ENCODE measurements around the gene TENT5C. TPM values are rescaled to one million over a fixed set of nuclear protein-coding genes. Genes with fewer than 3 reads are reported as not detected.
A peak's percentile ranks its signal among the peaks of the same experiment; 100 is the strongest.

The TENT5C gene
- total and polyA plus RNA-seq, 3 experiments from 2014 or later, result 3.7 to 12.6 (median 4.1) TPM

DNA sequence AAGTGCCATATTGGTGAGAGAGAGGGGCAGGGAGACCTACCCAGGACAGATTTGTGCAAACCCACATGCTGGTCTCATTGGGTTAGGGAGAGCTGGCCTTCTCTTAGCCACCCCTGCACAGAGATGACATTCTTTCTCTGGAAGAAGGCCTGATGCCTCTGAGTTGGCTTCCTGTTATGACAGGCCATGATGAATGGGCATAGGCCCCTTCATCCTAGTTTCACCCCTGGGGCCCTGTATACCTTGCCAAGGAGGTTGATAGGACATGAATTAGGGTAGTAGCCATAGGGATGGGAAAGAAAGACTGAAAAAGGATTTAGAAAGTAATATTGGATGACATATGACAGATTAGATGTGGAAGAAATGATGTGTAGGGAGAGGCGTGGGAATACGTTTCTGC is 46.6 kb downstream of the TENT5C start:
- Histone ChIP-seq H3K27ac (ENCODE audit: low read depth, low read length) (no peak overlapping the region), H3K9me3 (ENCODE audit: low read length) (no peaks in the 10 kb centered on the region), H3K36me3 (ENCODE audit: insufficient read depth, low read length) (no peaks in the 10 kb centered on the region), H3K4me3 (ENCODE audit: low read length) (no peak overlapping the region), H3K4me1 (ENCODE audit: insufficient read depth, low read length) (peaks cover 75% of the 10 kb centered on the region), H3K27me3 (ENCODE audit: insufficient read depth, low read length, poor library complexity, severe bottlenecking) (no peaks in the 10 kb centered on the region)
- Mint-ChIP-seq H3K27ac (peak overlapping the region in 7 of 8 donors; percentile 40 to 98 (median 96)), H3K9me3 (no peaks in the 10 kb centered on the region), H3K36me3 (no peaks in the 10 kb centered on the region), H3K4me1 (peaks cover 74 to 87% (median 85%) of the 10 kb centered on the region in 3 donors), H3K4me3 (peak overlapping the region in 6 of 7 donors; percentile 1 to 63 (median 35)), H3K27me3 (peaks cover 0 to 4% of the 10 kb centered on the region in 2 donors)
- CTCF ChIA-PET, result interaction anchor here (1.4 kb wide), 1 partner anchor 47 kb away, joined by 3 read pairs; no protein-coding TSS in a partner anchor
- DNase-seq, result no peak
- POLR2A ChIA-PET, result no interaction called here

DNA sequence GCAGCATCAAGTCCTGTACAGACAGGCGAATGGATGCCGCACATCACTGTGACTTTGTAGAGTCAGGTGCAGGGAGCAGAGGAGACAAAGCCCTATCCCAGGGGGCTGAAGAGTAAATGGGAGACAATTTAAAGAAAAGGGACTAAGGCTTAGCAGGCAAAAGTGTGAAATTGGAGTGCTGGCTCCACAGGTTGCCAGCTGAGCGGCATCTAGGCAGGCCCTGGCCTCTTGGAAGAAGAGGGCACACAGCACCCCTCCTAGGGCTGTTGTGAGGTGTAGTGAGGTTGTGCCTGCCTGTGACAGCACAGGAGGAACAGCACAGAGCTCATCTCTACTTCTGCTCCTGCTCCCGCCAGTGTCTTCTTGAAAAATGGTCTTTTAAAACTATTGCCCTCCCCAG is 47.3 kb downstream of the TENT5C start:
- H3K4me1 ChIP-seq (ENCODE audit: insufficient read depth, low read length), result peaks cover 80% of the 10 kb centered on the region
- Mint-ChIP-seq H3K4me1 (peaks cover 78 to 88% (median 85%) of the 10 kb centered on the region in 3 donors), H3K27me3 (peaks cover 0 to 4% of the 10 kb centered on the region in 2 donors), H3K4me3 (peak overlapping the region in 4 of 7 donors; percentile 22 to 87 (median 61)), H3K27ac (peak overlapping the region in 7 of 8 donors; percentile 78 to 98 (median 96)), H3K9me3 (no peaks in the 10 kb centered on the region), H3K36me3 (no peaks in the 10 kb centered on the region)
- no peak overlapping the region for H3K4me3 ChIP-seq (ENCODE audit: low read length)
- H3K27ac ChIP-seq (ENCODE audit: low read depth, low read length), result no peak overlapping the region
- no peaks in the 10 kb centered on the region for H3K36me3 ChIP-seq (ENCODE audit: insufficient read depth, low read length)
- H3K9me3 ChIP-seq (ENCODE audit: low read length), result no peaks in the 10 kb centered on the region
- ChIA-PET POLR2A (interaction anchor here (4.2 kb wide), 1 partner anchor 46 kb away, joined by 48 read pairs; the partner anchor contains the start of gene TENT5C), CTCF (interaction anchor here (0.8 to 1.8 kb wide), 3 partner anchors 12 to 117 kb away, joined by 3 to 4 read pairs (median 3); no protein-coding TSS in a partner anchor)
- no peaks in the 10 kb centered on the region for H3K27me3 ChIP-seq (ENCODE audit: insufficient read depth, low read length, poor library complexity, severe bottlenecking)
- no peak for DNase-seq

GRCh38 chr1:117653732-117654492 is 48.1 kb downstream of the TENT5C start:
- Histone ChIP-seq H3K9me3 (ENCODE audit: low read length) (no peaks in the 10 kb centered on the region), H3K4me3 (ENCODE audit: low read length) (peak overlapping the region; percentile 3), H3K4me1 (ENCODE audit: insufficient read depth, low read length) (peaks cover 88% of the 10 kb centered on the region), H3K36me3 (ENCODE audit: insufficient read depth, low read length) (no peaks in the 10 kb centered on the region), H3K27me3 (ENCODE audit: insufficient read depth, low read length, poor library complexity, severe bottlenecking) (no peaks in the 10 kb centered on the region), H3K27ac (ENCODE audit: low read depth, low read length) (no peak overlapping the region)
- ChIA-PET CTCF (interaction anchor here (0.8 to 4.4 kb wide), 7 partner anchors 12 to 120 kb away, joined by 3 to 43 read pairs (median 4); partner anchors contain the start of gene TENT5C), POLR2A (interaction anchor here (3.5 to 4.2 kb wide), 2 partner anchors 11 to 47 kb away, joined by 19 to 48 read pairs; partner anchors contain the start of gene TENT5C)
- H3K36me3 Mint-ChIP-seq, result no peaks in the 10 kb centered on the region
- no peaks in the 10 kb centered on the region for H3K9me3 Mint-ChIP-seq
- H3K27me3 Mint-ChIP-seq, result peaks cover 0 to 4% of the 10 kb centered on the region in 2 donors
- H3K4me1 Mint-ChIP-seq, result peaks cover 83 to 91% (median 89%) of the 10 kb centered on the region in 3 donors
- peak in 1 of 5 donors; percentile 24 for DNase-seq
- peak overlapping the region; percentile 78 to 98 (median 96) for H3K27ac Mint-ChIP-seq
- H3K4me3 Mint-ChIP-seq, result peak overlapping the region; percentile 29 to 87 (median 73)

- Histone ChIP-seq H3K4me1 (ENCODE audit: insufficient read depth, low read length) (peaks cover 91% of the 10 kb centered on the region), H3K4me3 (ENCODE audit: low read length) (peak overlapping the region; percentile 3)
- H3K4me3 Mint-ChIP-seq, result peak overlapping the region; percentile 29 to 87 (median 73)
These were observed 48.8 kb downstream of the TENT5C start for GRCh38 chr1:117654493-117655219.

GRCh38 chr1:117655220-117655577 is 49.4 kb downstream of the TENT5C start:
- no peaks in the 10 kb centered on the region for H3K27me3 ChIP-seq (ENCODE audit: insufficient read depth, low read length, poor library complexity, severe bottlenecking)
- POLR2A ChIA-PET, result interaction anchor here (0.6 to 4.2 kb wide), 3 partner anchors 9 to 52 kb away, joined by 19 to 48 read pairs (median 19); partner anchors contain the start of gene TENT5C
- Mint-ChIP-seq H3K27ac (peak overlapping the region; percentile 78 to 98 (median 97)), H3K27me3 (peaks cover 0 to 4% of the 10 kb centered on the region in 2 donors), H3K9me3 (no peaks in the 10 kb centered on the region), H3K4me1 (peaks cover 92 to 98% (median 96%) of the 10 kb centered on the region in 3 donors), H3K36me3 (no peaks in the 10 kb centered on the region), H3K4me3 (peak overlapping the region in 5 of 7 donors; percentile 29 to 87 (median 83))
- peaks cover 96% of the 10 kb centered on the region for H3K4me1 ChIP-seq (ENCODE audit: insufficient read depth, low read length)
- H3K27ac ChIP-seq (ENCODE audit: low read depth, low read length), result peak overlapping the region; percentile 22
- CTCF ChIA-PET, result interaction anchor here (0.6 to 4.4 kb wide), 7 partner anchors 9 to 48 kb away, joined by 3 to 43 read pairs (median 4); partner anchors contain the start of gene TENT5C
- DNase-seq, result no peak
- H3K9me3 ChIP-seq (ENCODE audit: low read length), result no peaks in the 10 kb centered on the region
- no peaks in the 10 kb centered on the region for H3K36me3 ChIP-seq (ENCODE audit: insufficient read depth, low read length)
- no peak overlapping the region for H3K4me3 ChIP-seq (ENCODE audit: low read length)

More at GRCh38 chr1:117654493-117655219, 48.8 kb downstream of the TENT5C start:
- H3K36me3 Mint-ChIP-seq, result no peaks in the 10 kb centered on the region
- peaks cover 0 to 4% of the 10 kb centered on the region in 2 donors for H3K27me3 Mint-ChIP-seq
- no peaks in the 10 kb centered on the region for H3K9me3 Mint-ChIP-seq
- Histone ChIP-seq H3K9me3 (ENCODE audit: low read length) (no peaks in the 10 kb centered on the region), H3K27ac (ENCODE audit: low read depth, low read length) (peak overlapping the region; percentile 22), H3K36me3 (ENCODE audit: insufficient read depth, low read length) (no peaks in the 10 kb centered on the region), H3K27me3 (ENCODE audit: insufficient read depth, low read length, poor library complexity, severe bottlenecking) (no peaks in the 10 kb centered on the region)
- DNase-seq, result peak in 1 of 5 donors; percentile 43
- POLR2A ChIA-PET, result interaction anchor here (3.5 to 4.2 kb wide), 2 partner anchors 10 to 48 kb away, joined by 19 to 48 read pairs; partner anchors contain the start of gene TENT5C
- peak overlapping the region; percentile 78 to 98 (median 97) for H3K27ac Mint-ChIP-seq
- CTCF ChIA-PET, result interaction anchor here (0.6 to 4.4 kb wide), 8 partner anchors 10 to 120 kb away, joined by 3 to 43 read pairs (median 4); partner anchors contain the start of gene TENT5C
- peaks cover 86 to 93% (median 91%) of the 10 kb centered on the region in 3 donors for H3K4me1 Mint-ChIP-seq

DNA sequence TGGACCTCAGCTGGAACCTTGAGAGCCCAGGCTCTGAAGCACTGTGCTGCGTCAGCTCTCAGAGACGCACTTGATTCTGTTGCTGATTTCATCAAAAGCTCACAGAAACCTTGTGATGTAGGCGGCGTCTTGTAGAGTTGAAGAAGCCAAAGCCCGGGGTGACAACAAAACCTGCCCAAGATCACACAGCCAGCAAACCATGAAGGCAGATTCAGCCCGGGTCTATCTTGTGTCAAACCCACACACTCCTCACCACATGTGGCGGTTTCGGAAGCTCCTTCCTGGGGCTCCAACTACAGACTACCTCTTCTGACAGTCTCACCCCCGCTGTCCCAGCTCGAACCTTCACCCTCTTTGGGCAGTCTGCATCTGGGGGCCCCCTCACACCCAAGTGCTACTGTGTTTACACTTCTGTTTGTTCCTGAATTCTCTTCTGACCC is 50.4 kb downstream of the TENT5C start:
- DNase-seq, result peak; percentile 72 to 93 (median 89)
- peaks cover 0 to 4% (median 1%) of the 10 kb centered on the region in 5 donors for H3K9me3 Mint-ChIP-seq
- Histone ChIP-seq H3K4me3 (ENCODE audit: low read length) (peak overlapping the region; percentile 52), H3K4me1 (ENCODE audit: insufficient read depth, low read length) (peaks cover 97% of the 10 kb centered on the region), H3K9me3 (ENCODE audit: low read length) (no peaks in the 10 kb centered on the region), H3K36me3 (ENCODE audit: insufficient read depth, low read length) (no peaks in the 10 kb centered on the region), H3K27me3 (ENCODE audit: insufficient read depth, low read length, poor library complexity, severe bottlenecking) (no peaks in the 10 kb centered on the region), H3K27ac (ENCODE audit: low read depth, low read length) (peak overlapping the region; percentile 69)
- H3K27ac Mint-ChIP-seq, result peak overlapping the region; percentile 78 to 98 (median 97)
- peaks cover 95 to 99% (median 97%) of the 10 kb centered on the region in 3 donors for H3K4me1 Mint-ChIP-seq
- peak overlapping the region; percentile 55 to 87 (median 84) for H3K4me3 Mint-ChIP-seq
- ChIA-PET POLR2A (interaction anchor here (0.6 to 4.2 kb wide), 5 partner anchors 8 to 1099 kb away, joined by 3 to 48 read pairs (median 6); partner anchors contain the start of gene TENT5C), CTCF (interaction anchor here (0.8 to 4.4 kb wide), 19 partner anchors 8 to 122 kb away, joined by 3 to 43 read pairs (median 4); partner anchors contain the start of gene TENT5C)
- H3K27me3 Mint-ChIP-seq, result peaks cover 0 to 5% of the 10 kb centered on the region in 2 donors
- H3K36me3 Mint-ChIP-seq, result peaks cover 0 to 2% (median 0%) of the 10 kb centered on the region in 3 donors

DNA sequence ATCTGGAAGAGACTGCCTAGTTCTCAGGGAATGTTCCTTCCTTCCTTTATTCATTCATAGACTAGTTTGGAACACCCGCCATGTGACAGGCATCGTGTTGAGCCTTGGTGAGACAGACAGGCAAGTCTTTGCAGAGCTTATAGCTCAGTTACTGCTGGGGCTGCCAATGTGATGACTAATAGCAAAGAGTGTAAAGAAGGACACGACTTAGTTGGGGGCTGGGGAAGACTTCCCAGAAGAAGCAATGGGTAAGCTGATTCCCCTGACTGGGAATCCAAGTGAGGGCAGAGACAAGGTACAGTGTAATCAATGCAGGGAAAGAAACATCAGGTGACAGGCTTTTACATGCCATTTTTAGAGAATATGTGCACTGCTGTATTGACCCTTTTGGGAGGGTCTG is 51.2 kb downstream of the TENT5C start:
- ChIA-PET CTCF (interaction anchor here (1.0 to 4.4 kb wide), 9 partner anchors 13 to 122 kb away, joined by 3 to 43 read pairs (median 4); partner anchors contain the start of gene TENT5C), POLR2A (interaction anchor here (1.5 to 4.2 kb wide), 3 partner anchors 8 to 50 kb away, joined by 4 to 48 read pairs (median 19); partner anchors contain the start of gene TENT5C)
- H3K27ac ChIP-seq (ENCODE audit: low read depth, low read length), result peak overlapping the region; percentile 69
- H3K36me3 Mint-ChIP-seq, result peaks cover 0 to 6% (median 0%) of the 10 kb centered on the region in 3 donors
- peak overlapping the region; percentile 52 for H3K4me3 ChIP-seq (ENCODE audit: low read length)
- peak overlapping the region in 7 of 8 donors; percentile 78 to 98 (median 95) for H3K27ac Mint-ChIP-seq
- H3K4me1 ChIP-seq (ENCODE audit: insufficient read depth, low read length), result peaks cover 97% of the 10 kb centered on the region
- peaks cover 95 to 99% (median 97%) of the 10 kb centered on the region in 3 donors for H3K4me1 Mint-ChIP-seq
- peak in 2 of 5 donors; percentile 27 to 66 for DNase-seq
- no peaks in the 10 kb centered on the region for H3K9me3 ChIP-seq (ENCODE audit: low read length)
- H3K27me3 ChIP-seq (ENCODE audit: insufficient read depth, low read length, poor library complexity, severe bottlenecking), result no peaks in the 10 kb centered on the region
- peaks cover 0 to 5% of the 10 kb centered on the region in 2 donors for H3K27me3 Mint-ChIP-seq
- H3K9me3 Mint-ChIP-seq, result peaks cover 3 to 9% (median 5%) of the 10 kb centered on the region in 5 donors
- H3K36me3 ChIP-seq (ENCODE audit: insufficient read depth, low read length), result no peaks in the 10 kb centered on the region
- H3K4me3 Mint-ChIP-seq, result peak overlapping the region; percentile 3 to 87 (median 83)

Data from CD8-positive, alpha-beta memory T cell (primary cell).